ENCODE data around the gene CAPNS1.

GRCh38 chr19:36125557-36125956 is 14.3 kb upstream of the CAPNS1 start:
- TF ChIP-seq CTCF (IDR thresholded peaks at IDR 0.05; ENCODE audit: poor library complexity): no peak
- TF ChIP-seq EZH2 (IDR thresholded peaks at IDR 0.05; ENCODE audit: borderline replicate concordance): no peak
- TF ChIP-seq EZH2phosphoT487 (IDR thresholded peaks at IDR 0.05; ENCODE audit: low read depth, severe bottlenecking, unreplicated experiment): no peak
